Stomach smooth muscle (tissue), 2 donors: ENCODE data around the gene TGFBRAP1.

Experiments used
- H3K27ac ChIP-seq: one replicate; pipeline ENCODE4 v1.7.0; 2013; ENCODE audit warnings: mild to moderate bottlenecking, low read length, inconsistent platforms
- H3K27me3 ChIP-seq, 2 donors: one replicate each; pipeline ENCODE4 v1.7.0; 2013; ENCODE audit warnings: low read length in 2 of 2; ENCODE audit not compliant: insufficient read depth in 2 of 2, control insufficient read depth in 1 of 2
- H3K36me3 ChIP-seq, 2 donors: one replicate each; pipeline ENCODE4 v1.7.0; 2013; ENCODE audit warnings: low read length in 2 of 2; ENCODE audit not compliant: control insufficient read depth in 2 of 2, insufficient read depth in 2 of 2
- H3K4me1 ChIP-seq: one replicate; pipeline ENCODE4 v1.7.0; 2013; ENCODE audit warnings: low read length; ENCODE audit not compliant: control insufficient read depth, insufficient read depth
- H3K4me3 ChIP-seq, 2 donors: one replicate each; pipeline ENCODE4 v1.7.0; 2013; ENCODE audit warnings: low read length in 2 of 2
- H3K9ac ChIP-seq, 2 donors: one replicate each; pipeline ENCODE4 v1.7.0; 2013; ENCODE audit warnings: low read length in 2 of 2, mild to moderate bottlenecking in 1 of 2
- H3K9me3 ChIP-seq, 2 donors: one replicate each; pipeline ENCODE4 v1.7.0; 2013; ENCODE audit warnings: low read length in 2 of 2; ENCODE audit not compliant: control insufficient read depth in 2 of 2
- donor health status: healthy.
- donor health status: Pancreatic carcinoma.

Gene TGFBRAP1

GRCh38 chr2:105296017-105296611 lies 33.4 kb downstream of the TGFBRAP1 start:
- Histone ChIP-seq H3K9me3 (no peaks in the 10 kb centered on the region), H3K27me3 (no peaks in the 10 kb centered on the region), H3K9ac (no peak overlapping the region), H3K36me3 (peaks cover 30 to 36% of the 10 kb centered on the region in 2 donors), H3K4me1 (no peaks in the 10 kb centered on the region), H3K27ac (no peak overlapping the region), H3K4me3 (no peak overlapping the region)

GRCh38 chr2:105294844-105295481 lies 34.6 kb downstream of the TGFBRAP1 start:
- Histone ChIP-seq H3K4me3 (no peak overlapping the region), H3K27ac (no peak overlapping the region), H3K9ac (no peak overlapping the region), H3K27me3 (no peaks in the 10 kb centered on the region), H3K9me3 (no peaks in the 10 kb centered on the region), H3K36me3 (peaks cover 33 to 40% of the 10 kb centered on the region in 2 donors), H3K4me1 (no peaks in the 10 kb centered on the region)

- H3K27ac ChIP-seq, result no peak overlapping the region
- H3K4me1 ChIP-seq, result no peaks in the 10 kb centered on the region
- H3K36me3 ChIP-seq, result peaks cover 31 to 40% of the 10 kb centered on the region in 2 donors
Observed at GRCh38 chr2:105294046-105294445, 35.5 kb downstream of the TGFBRAP1 start.

GRCh38 chr2:105291981-105292380 lies 37.6 kb downstream of the TGFBRAP1 start:
- H3K9me3 ChIP-seq, result no peaks in the 10 kb centered on the region
- H3K27me3 ChIP-seq, result no peaks in the 10 kb centered on the region
- peaks cover 19 to 24% of the 10 kb centered on the region in 2 donors for H3K36me3 ChIP-seq
- H3K4me3 ChIP-seq, result no peak overlapping the region
- no peak overlapping the region for H3K9ac ChIP-seq
- no peaks in the 10 kb centered on the region for H3K4me1 ChIP-seq
- no peak overlapping the region for H3K27ac ChIP-seq

More at GRCh38 chr2:105294046-105294445, 35.5 kb downstream of the TGFBRAP1 start:
- H3K9ac ChIP-seq, result no peak overlapping the region
- H3K27me3 ChIP-seq, result no peaks in the 10 kb centered on the region
- no peak overlapping the region for H3K4me3 ChIP-seq
- H3K9me3 ChIP-seq, result no peaks in the 10 kb centered on the region

GRCh38 chr2:105290981-105291660 lies 38.4 kb downstream of the TGFBRAP1 start:
- no peaks in the 10 kb centered on the region for H3K27me3 ChIP-seq
- peaks cover 19 to 25% of the 10 kb centered on the region in 2 donors for H3K36me3 ChIP-seq

GRCh38 chr2:105288133-105288532 lies 41.4 kb downstream of the TGFBRAP1 start:
- Histone ChIP-seq H3K36me3 (peaks cover 23 to 39% of the 10 kb centered on the region in 2 donors), H3K27me3 (no peaks in the 10 kb centered on the region), H3K4me3 (no peak overlapping the region)

More at GRCh38 chr2:105290981-105291660, 38.4 kb downstream of the TGFBRAP1 start:
- H3K9me3 ChIP-seq, result no peaks in the 10 kb centered on the region
- no peak overlapping the region for H3K4me3 ChIP-seq
- no peak overlapping the region for H3K27ac ChIP-seq
- H3K4me1 ChIP-seq, result no peaks in the 10 kb centered on the region
- no peak overlapping the region for H3K9ac ChIP-seq

GRCh38 chr2:105287692-105288091 lies 41.8 kb downstream of the TGFBRAP1 start:
- Histone ChIP-seq H3K9me3 (no peaks in the 10 kb centered on the region), H3K27me3 (no peaks in the 10 kb centered on the region), H3K4me3 (no peak overlapping the region), H3K36me3 (peaks cover 26 to 38% of the 10 kb centered on the region in 2 donors), H3K9ac (no peak overlapping the region), H3K4me1 (no peaks in the 10 kb centered on the region), H3K27ac (no peak overlapping the region)

More at GRCh38 chr2:105288133-105288532, 41.4 kb downstream of the TGFBRAP1 start:
- Histone ChIP-seq H3K9me3 (no peaks in the 10 kb centered on the region), H3K27ac (no peak overlapping the region), H3K4me1 (no peaks in the 10 kb centered on the region), H3K9ac (no peak overlapping the region)

GRCh38 chr2:105283532-105283931 lies 46.0 kb downstream of the TGFBRAP1 start:
- H3K36me3 ChIP-seq, result peaks cover 26 to 57% of the 10 kb centered on the region in 2 donors
- H3K4me1 ChIP-seq, result no peaks in the 10 kb centered on the region
- H3K27me3 ChIP-seq, result no peaks in the 10 kb centered on the region
- H3K27ac ChIP-seq, result no peak overlapping the region
- H3K4me3 ChIP-seq, result no peak overlapping the region
- no peak overlapping the region for H3K9ac ChIP-seq
- H3K9me3 ChIP-seq, result no peaks in the 10 kb centered on the region

GRCh38 chr2:105280281-105280680 lies 49.3 kb downstream of the TGFBRAP1 start:
- Histone ChIP-seq H3K27me3 (no peaks in the 10 kb centered on the region), H3K36me3 (peaks cover 44 to 69% of the 10 kb centered on the region in 2 donors), H3K27ac (no peak overlapping the region), H3K4me3 (no peak overlapping the region), H3K9ac (no peak overlapping the region), H3K4me1 (no peaks in the 10 kb centered on the region), H3K9me3 (no peaks in the 10 kb centered on the region)

GRCh38 chr2:105279126-105279525 lies 50.4 kb downstream of the TGFBRAP1 start:
- no peaks in the 10 kb centered on the region for H3K4me1 ChIP-seq
- H3K27me3 ChIP-seq, result no peaks in the 10 kb centered on the region
- no peak overlapping the region for H3K27ac ChIP-seq
- no peak overlapping the region for H3K9ac ChIP-seq
- no peak overlapping the region for H3K4me3 ChIP-seq
- peaks cover 51 to 74% of the 10 kb centered on the region in 2 donors for H3K36me3 ChIP-seq
- no peaks in the 10 kb centered on the region for H3K9me3 ChIP-seq
